ENCODE results near the gene IFNA8. TPM values are rescaled to one million over a fixed set of nuclear protein-coding genes. Genes with fewer than 3 reads are reported as not detected.

The IFNA8 gene
- total and polyA plus RNA-seq, 4 donors: not detected

GRCh38 chr9:21412107-21412506, 3.2 kb downstream of the IFNA8 start:
- Histone ChIP-seq H3K4me1 (ENCODE audit: control insufficient read depth in 5 of 5, insufficient read depth in 5 of 5, low read length in 5 of 5) (no peaks in the 10 kb centered on the region), H3K27ac (ENCODE audit: low read depth in 1 of 2, low read length in 1 of 2) (no peak overlapping the region), H3K9me3 (ENCODE audit: control insufficient read depth in 4 of 4, insufficient read depth in 3 of 4, low read length in 3 of 4) (no peaks in the 10 kb centered on the region), H3K9ac (ENCODE audit: insufficient read depth in 1 of 2, low read length in 2 of 2) (no peak overlapping the region), H3K36me3 (ENCODE audit: control insufficient read depth in 4 of 4, insufficient read depth in 4 of 4, low read length in 4 of 4) (no peaks in the 10 kb centered on the region), H3K4me3 (no peak overlapping the region), H3K27me3 (ENCODE audit: control insufficient read depth in 3 of 3, insufficient read depth in 3 of 3, low read length in 2 of 3) (no peaks in the 10 kb centered on the region)
- DNase-seq (no peak), ATAC-seq (ENCODE audit: insufficient read depth, low FRiP score) (no peak)
- TF ChIP-seq CTCF (IDR thresholded peaks at IDR 0.05; ENCODE audit: control extremely low read depth, extremely low read depth): no peak

- no peak for DNase-seq
- Histone ChIP-seq H3K9me3 (ENCODE audit: control insufficient read depth in 4 of 4, insufficient read depth in 3 of 4, low read length in 3 of 4) (no peaks in the 10 kb centered on the region), H3K36me3 (ENCODE audit: control insufficient read depth in 4 of 4, insufficient read depth in 4 of 4, low read length in 4 of 4) (no peaks in the 10 kb centered on the region), H3K27me3 (ENCODE audit: control insufficient read depth in 3 of 3, insufficient read depth in 3 of 3, low read length in 2 of 3) (no peaks in the 10 kb centered on the region), H3K4me1 (ENCODE audit: control insufficient read depth in 5 of 5, insufficient read depth in 5 of 5, low read length in 5 of 5) (no peaks in the 10 kb centered on the region), H3K4me3 (no peak overlapping the region), H3K27ac (ENCODE audit: low read depth in 1 of 2, low read length in 1 of 2) (no peak overlapping the region), H3K9ac (ENCODE audit: insufficient read depth in 1 of 2, low read length in 2 of 2) (no peak overlapping the region)
- TF ChIP-seq CTCF (IDR thresholded peaks at IDR 0.05; ENCODE audit: control extremely low read depth, extremely low read depth): no peak
- no peak for ATAC-seq (ENCODE audit: insufficient read depth, low FRiP score)
- WGBS, 2 donors: 63 to 73% methylated on average over 4 of the region's 4 CpGs
Observed at GRCh38 chr9:21413151-21413550, 4.2 kb downstream of the IFNA8 start.

- Histone ChIP-seq H3K27ac (ENCODE audit: low read depth in 1 of 2, low read length in 1 of 2) (no peak overlapping the region), H3K4me3 (no peak overlapping the region), H3K9ac (ENCODE audit: insufficient read depth in 1 of 2, low read length in 2 of 2) (no peak overlapping the region), H3K9me3 (ENCODE audit: control insufficient read depth in 4 of 4, insufficient read depth in 3 of 4, low read length in 3 of 4) (no peaks in the 10 kb centered on the region), H3K36me3 (ENCODE audit: control insufficient read depth in 4 of 4, insufficient read depth in 4 of 4, low read length in 4 of 4) (no peaks in the 10 kb centered on the region), H3K4me1 (ENCODE audit: control insufficient read depth in 5 of 5, insufficient read depth in 5 of 5, low read length in 5 of 5) (no peaks in the 10 kb centered on the region), H3K27me3 (ENCODE audit: control insufficient read depth in 3 of 3, insufficient read depth in 3 of 3, low read length in 2 of 3) (no peaks in the 10 kb centered on the region)
- 46 to 62% methylated on average over 5 of the region's 5 CpGs for WGBS, 2 donors
- TF ChIP-seq CTCF (IDR thresholded peaks at IDR 0.05; ENCODE audit: control extremely low read depth, extremely low read depth): no peak
- DNase-seq (no peak), ATAC-seq (ENCODE audit: insufficient read depth, low FRiP score) (no peak)
Observed at GRCh38 chr9:21413624-21414023, 4.7 kb downstream of the IFNA8 start.

GRCh38 chr9:21414220-21414940, 5.5 kb downstream of the IFNA8 start:
- ATAC-seq (ENCODE audit: insufficient read depth, low FRiP score): no peak
- H3K36me3 ChIP-seq (ENCODE audit: control insufficient read depth in 4 of 4, insufficient read depth in 4 of 4, low read length in 4 of 4): no peaks in the 10 kb centered on the region
- H3K4me1 ChIP-seq (ENCODE audit: control insufficient read depth in 5 of 5, insufficient read depth in 5 of 5, low read length in 5 of 5): no peaks in the 10 kb centered on the region
- no peak overlapping the region for H3K4me3 ChIP-seq
- no peak overlapping the region for H3K9ac ChIP-seq (ENCODE audit: insufficient read depth in 1 of 2, low read length in 2 of 2)
- H3K27me3 ChIP-seq (ENCODE audit: control insufficient read depth in 3 of 3, insufficient read depth in 3 of 3, low read length in 2 of 3): no peaks in the 10 kb centered on the region
- TF ChIP-seq CTCF (IDR thresholded peaks at IDR 0.05; ENCODE audit: control extremely low read depth, extremely low read depth): no peak
- no peak for DNase-seq
- H3K27ac ChIP-seq (ENCODE audit: low read depth in 1 of 2, low read length in 1 of 2): no peak overlapping the region
- no peaks in the 10 kb centered on the region for H3K9me3 ChIP-seq (ENCODE audit: control insufficient read depth in 4 of 4, insufficient read depth in 3 of 4, low read length in 3 of 4)
- 97 to 98% methylated on average over 2 of the region's 2 CpGs for WGBS, 2 donors
